Activated naive CD8-positive, alpha-beta T cell treated with anti-CD3 and anti-CD28 coated beads for 36 hours (primary cell): ENCODE data around the gene VMP1. TPM values are rescaled to one million over a fixed set of nuclear protein-coding genes. Genes with fewer than 3 reads are reported as not detected.
A peak's percentile ranks its signal among the peaks of the same experiment; 100 is the strongest.

Experiments
- DNase-seq: peaks from one replicate; pipeline ENCODE4 v3.0.0; 2021
- H3K27ac Mint-ChIP-seq: one replicate; pipeline ENCODE4 v1.8.0; 2022; ENCODE audit warnings: mild to moderate bottlenecking, moderate library complexity, mixed read lengths
- H3K27me3 Mint-ChIP-seq: one replicate; pipeline ENCODE4 v1.8.0; 2022; ENCODE audit warnings: mild to moderate bottlenecking, mixed read lengths
- H3K36me3 Mint-ChIP-seq: one replicate; pipeline ENCODE4 v1.8.0; 2021; ENCODE audit warnings: mild to moderate bottlenecking, mixed read lengths
- H3K4me1 Mint-ChIP-seq: one replicate; pipeline ENCODE4 v1.8.0; 2021; ENCODE audit warnings: mixed read lengths
- H3K4me3 Mint-ChIP-seq: one replicate; pipeline ENCODE4 v1.8.0; 2022; ENCODE audit warnings: mild to moderate bottlenecking, moderate library complexity, mixed read lengths
- H3K9me3 Mint-ChIP-seq: one replicate; pipeline ENCODE4 v1.8.0; 2022; ENCODE audit warnings: mixed read lengths
- total RNA-seq, 2 experiments: library from RNA; stranded (reverse); gene quantifications; one replicate each; pipeline ENCODE4 v1.2.3, GENCODE V29; 2021

Gene VMP1
- total RNA-seq, 2 experiments from 2014 or later: 137 to 143 TPM

GRCh38 chr17:59695945-59696681, 11.3 kb upstream of the VMP1 start:
- no peaks in the 10 kb centered on the region for H3K27me3 Mint-ChIP-seq
- H3K9me3 Mint-ChIP-seq: no peaks in the 10 kb centered on the region
- peak overlapping the region; percentile 59 for H3K27ac Mint-ChIP-seq
- H3K36me3 Mint-ChIP-seq: peaks cover 53% of the 10 kb centered on the region
- no peak for DNase-seq
- no peak overlapping the region for H3K4me3 Mint-ChIP-seq
- peaks cover 51% of the 10 kb centered on the region for H3K4me1 Mint-ChIP-seq

- H3K36me3 Mint-ChIP-seq: peaks cover 50% of the 10 kb centered on the region
- H3K27ac Mint-ChIP-seq: peak overlapping the region; percentile 59
- H3K4me1 Mint-ChIP-seq: peaks cover 54% of the 10 kb centered on the region
- no peak overlapping the region for H3K4me3 Mint-ChIP-seq
- H3K27me3 Mint-ChIP-seq: no peaks in the 10 kb centered on the region
- H3K9me3 Mint-ChIP-seq: no peaks in the 10 kb centered on the region
- DNase-seq: no peak
Measured at GRCh38 chr17:59696682-59697277, 10.7 kb upstream of the VMP1 start.

GRCh38 chr17:59698143-59698542, 9.3 kb upstream of the VMP1 start:
- peaks cover 61% of the 10 kb centered on the region for H3K4me1 Mint-ChIP-seq
- H3K36me3 Mint-ChIP-seq: peaks cover 54% of the 10 kb centered on the region
- no peaks in the 10 kb centered on the region for H3K9me3 Mint-ChIP-seq
- H3K27ac Mint-ChIP-seq: peak overlapping the region; percentile 57
- no peak overlapping the region for H3K4me3 Mint-ChIP-seq
- H3K27me3 Mint-ChIP-seq: no peaks in the 10 kb centered on the region
- no peak for DNase-seq

GRCh38 chr17:59699218-59699617, 8.2 kb upstream of the VMP1 start:
- Mint-ChIP-seq H3K36me3 (peaks cover 60% of the 10 kb centered on the region), H3K4me1 (peaks cover 69% of the 10 kb centered on the region), H3K27me3 (no peaks in the 10 kb centered on the region), H3K4me3 (no peak overlapping the region), H3K27ac (no peak overlapping the region), H3K9me3 (no peaks in the 10 kb centered on the region)
- no peak for DNase-seq

GRCh38 chr17:59699786-59700185, 7.7 kb upstream of the VMP1 start:
- no peak overlapping the region for H3K4me3 Mint-ChIP-seq
- DNase-seq: no peak
- peaks cover 72% of the 10 kb centered on the region for H3K4me1 Mint-ChIP-seq
- H3K27ac Mint-ChIP-seq: peak overlapping the region; percentile 42
- peaks cover 66% of the 10 kb centered on the region for H3K36me3 Mint-ChIP-seq
- no peaks in the 10 kb centered on the region for H3K9me3 Mint-ChIP-seq
- H3K27me3 Mint-ChIP-seq: no peaks in the 10 kb centered on the region

- no peaks in the 10 kb centered on the region for H3K27me3 Mint-ChIP-seq
- peaks cover 70% of the 10 kb centered on the region for H3K4me1 Mint-ChIP-seq
- DNase-seq: no peak
- H3K9me3 Mint-ChIP-seq: no peaks in the 10 kb centered on the region
- H3K27ac Mint-ChIP-seq: peak overlapping the region; percentile 32
- H3K4me3 Mint-ChIP-seq: no peak overlapping the region
- peaks cover 79% of the 10 kb centered on the region for H3K36me3 Mint-ChIP-seq
Measured at GRCh38 chr17:59702304-59702703, 5.2 kb upstream of the VMP1 start.

GRCh38 chr17:59707971-59708430, 547 bp downstream of the VMP1 start:
- Mint-ChIP-seq H3K4me3 (peak overlapping the region; percentile 100), H3K27me3 (no peaks in the 10 kb centered on the region), H3K27ac (peak overlapping the region; percentile 98), H3K9me3 (no peaks in the 10 kb centered on the region), H3K4me1 (peaks cover 50% of the 10 kb centered on the region), H3K36me3 (peaks cover 45% of the 10 kb centered on the region)
- no peak for DNase-seq

- H3K4me1 Mint-ChIP-seq: peaks cover 41% of the 10 kb centered on the region
- no peaks in the 10 kb centered on the region for H3K27me3 Mint-ChIP-seq
- H3K9me3 Mint-ChIP-seq: no peaks in the 10 kb centered on the region
- H3K27ac Mint-ChIP-seq: no peak overlapping the region
- peaks cover 12% of the 10 kb centered on the region for H3K36me3 Mint-ChIP-seq
- no peak overlapping the region for H3K4me3 Mint-ChIP-seq
- no peak for DNase-seq
Measured at GRCh38 chr17:59711936-59712335, 4.5 kb downstream of the VMP1 start.

- Mint-ChIP-seq H3K4me1 (peaks cover 41% of the 10 kb centered on the region), H3K9me3 (no peaks in the 10 kb centered on the region), H3K27me3 (no peaks in the 10 kb centered on the region)
Measured at GRCh38 chr17:59712862-59713261, 5.4 kb downstream of the VMP1 start.

GRCh38 chr17:59714255-59714654, 6.8 kb downstream of the VMP1 start:
- Mint-ChIP-seq H3K4me1 (peaks cover 39% of the 10 kb centered on the region), H3K27me3 (no peaks in the 10 kb centered on the region), H3K9me3 (no peaks in the 10 kb centered on the region), H3K36me3 (peaks cover 6% of the 10 kb centered on the region), H3K4me3 (no peak overlapping the region), H3K27ac (no peak overlapping the region)
- DNase-seq: no peak

More at GRCh38 chr17:59712862-59713261, 5.4 kb downstream of the VMP1 start:
- peaks cover 8% of the 10 kb centered on the region for H3K36me3 Mint-ChIP-seq
- no peak overlapping the region for H3K4me3 Mint-ChIP-seq
- H3K27ac Mint-ChIP-seq: no peak overlapping the region
- DNase-seq: no peak

- H3K27me3 Mint-ChIP-seq: no peaks in the 10 kb centered on the region
- peaks cover 6% of the 10 kb centered on the region for H3K36me3 Mint-ChIP-seq
- peaks cover 29% of the 10 kb centered on the region for H3K4me1 Mint-ChIP-seq
- no peak overlapping the region for H3K27ac Mint-ChIP-seq
- no peak overlapping the region for H3K4me3 Mint-ChIP-seq
- no peaks in the 10 kb centered on the region for H3K9me3 Mint-ChIP-seq
- DNase-seq: no peak
Measured at GRCh38 chr17:59716427-59716826, 9.0 kb downstream of the VMP1 start.

- H3K9me3 Mint-ChIP-seq: no peaks in the 10 kb centered on the region
- peaks cover 25% of the 10 kb centered on the region for H3K4me1 Mint-ChIP-seq
- DNase-seq: no peak
- H3K27ac Mint-ChIP-seq: no peak overlapping the region
- H3K4me3 Mint-ChIP-seq: no peak overlapping the region
- H3K27me3 Mint-ChIP-seq: no peaks in the 10 kb centered on the region
- peaks cover 6% of the 10 kb centered on the region for H3K36me3 Mint-ChIP-seq
Measured at GRCh38 chr17:59719526-59719925, 12.1 kb downstream of the VMP1 start.

GRCh38 chr17:59722623-59723022, 15.2 kb downstream of the VMP1 start:
- Mint-ChIP-seq H3K27ac (no peak overlapping the region), H3K36me3 (peaks cover 4% of the 10 kb centered on the region), H3K4me3 (no peak overlapping the region), H3K4me1 (peaks cover 10% of the 10 kb centered on the region), H3K9me3 (no peaks in the 10 kb centered on the region), H3K27me3 (no peaks in the 10 kb centered on the region)
- no peak for DNase-seq

GRCh38 chr17:59723041-59723440, 15.6 kb downstream of the VMP1 start:
- no peak overlapping the region for H3K4me3 Mint-ChIP-seq
- DNase-seq: no peak
- no peak overlapping the region for H3K27ac Mint-ChIP-seq
- no peaks in the 10 kb centered on the region for H3K9me3 Mint-ChIP-seq
- H3K27me3 Mint-ChIP-seq: no peaks in the 10 kb centered on the region
- H3K4me1 Mint-ChIP-seq: peaks cover 10% of the 10 kb centered on the region
- H3K36me3 Mint-ChIP-seq: peaks cover 4% of the 10 kb centered on the region

GRCh38 chr17:59723607-59724006, 16.2 kb downstream of the VMP1 start:
- Mint-ChIP-seq H3K27ac (no peak overlapping the region), H3K27me3 (no peaks in the 10 kb centered on the region), H3K9me3 (no peaks in the 10 kb centered on the region), H3K4me1 (peaks cover 10% of the 10 kb centered on the region), H3K4me3 (no peak overlapping the region), H3K36me3 (peaks cover 4% of the 10 kb centered on the region)
- no peak for DNase-seq

GRCh38 chr17:59725691-59726090, 18.2 kb downstream of the VMP1 start:
- Mint-ChIP-seq H3K27ac (no peak overlapping the region), H3K9me3 (no peaks in the 10 kb centered on the region), H3K4me1 (peaks cover 15% of the 10 kb centered on the region), H3K27me3 (no peaks in the 10 kb centered on the region), H3K4me3 (no peak overlapping the region), H3K36me3 (peaks cover 8% of the 10 kb centered on the region)
- DNase-seq: no peak
